H7 (cell line): Measurements from ENCODE around the gene NAA10. TPM values are rescaled to one million over a fixed set of nuclear protein-coding genes. Genes with fewer than 3 reads are reported as not detected.

ENCODE experiments used
- DNase-seq: peaks from one replicate; pipeline ENCODE4 v3.0.0; 2012
- H3K27me3 ChIP-seq: 2 replicates; pipeline ENCODE4 v1.6.0; 2011; ENCODE audit warnings: mild to moderate bottlenecking, low read length; ENCODE audit not compliant: control insufficient read depth, insufficient read depth
- H3K36me3 ChIP-seq: replicated peaks from 2 replicates; pipeline ENCODE4 v1.5.1; 2011; ENCODE audit warnings: low read length; ENCODE audit not compliant: control insufficient read depth, insufficient read depth
- H3K4me3 ChIP-seq: 2 replicates; pipeline ENCODE4 v1.5.1; 2011; ENCODE audit warnings: low read depth, mild to moderate bottlenecking, control low read depth, low read length, moderate library complexity; ENCODE audit not compliant: insufficient read depth
- total RNA-seq: library from RNA; depleted of rRNA; stranded (reverse); fragments of >200 nt; shearing (Covaris generic); gene quantifications from 2 replicates; pipeline ENCODE4 v1.2.3, GENCODE V29; 2014

The NAA10 gene
- total RNA-seq, 1 experiment from 2014 or later = 97.4 TPM

GRCh38 chrX:153958605-153959004 lies 23.8 kb upstream of the NAA10 start:
- Histone ChIP-seq H3K4me3 (no peak overlapping the region), H3K27me3 (no peaks in the 10 kb centered on the region), H3K36me3 (peaks cover 57% of the 10 kb centered on the region)
- DNase-seq = no peak

- no peak overlapping the region for H3K4me3 ChIP-seq
- DNase-seq = no peak
- H3K36me3 ChIP-seq = peaks cover 62% of the 10 kb centered on the region
- H3K27me3 ChIP-seq = no peaks in the 10 kb centered on the region
These were observed 22.4 kb upstream of the NAA10 start for GRCh38 chrX:153957224-153957623.

- no peak for DNase-seq
- Histone ChIP-seq H3K4me3 (no peak overlapping the region), H3K27me3 (no peaks in the 10 kb centered on the region), H3K36me3 (peaks cover 56% of the 10 kb centered on the region)
These were observed 21.4 kb upstream of the NAA10 start for GRCh38 chrX:153956044-153956907.

- Histone ChIP-seq H3K36me3 (peaks cover 65% of the 10 kb centered on the region), H3K27me3 (no peaks in the 10 kb centered on the region), H3K4me3 (no peak overlapping the region)
- DNase-seq = no peak
These were observed 20.4 kb upstream of the NAA10 start for GRCh38 chrX:153955228-153955732.

- Histone ChIP-seq H3K36me3 (peaks cover 61% of the 10 kb centered on the region), H3K4me3 (no peak overlapping the region), H3K27me3 (no peaks in the 10 kb centered on the region)
- DNase-seq = no peak
These were observed 19.9 kb upstream of the NAA10 start for GRCh38 chrX:153954558-153955227.

- peaks cover 57% of the 10 kb centered on the region for H3K36me3 ChIP-seq
- no peak overlapping the region for H3K4me3 ChIP-seq
- H3K27me3 ChIP-seq = no peaks in the 10 kb centered on the region
- peak; percentile 78 for DNase-seq
These were observed 19.2 kb upstream of the NAA10 start for GRCh38 chrX:153953892-153954557.

- peak; percentile 98 for DNase-seq
- no peak overlapping the region for H3K4me3 ChIP-seq
- H3K36me3 ChIP-seq = peaks cover 51% of the 10 kb centered on the region
- no peaks in the 10 kb centered on the region for H3K27me3 ChIP-seq
These were observed 18.5 kb upstream of the NAA10 start for GRCh38 chrX:153953342-153953830.

- no peaks in the 10 kb centered on the region for H3K27me3 ChIP-seq
- peaks cover 45% of the 10 kb centered on the region for H3K36me3 ChIP-seq
- H3K4me3 ChIP-seq = no peak overlapping the region
- DNase-seq = no peak
These were observed 17.7 kb upstream of the NAA10 start for GRCh38 chrX:153952373-153953026.

GRCh38 chrX:153951683-153952372 lies 17.0 kb upstream of the NAA10 start:
- H3K36me3 ChIP-seq = peaks cover 39% of the 10 kb centered on the region
- no peak for DNase-seq
- no peak overlapping the region for H3K4me3 ChIP-seq
- H3K27me3 ChIP-seq = no peaks in the 10 kb centered on the region

GRCh38 chrX:153950127-153950526 lies 15.3 kb upstream of the NAA10 start:
- H3K4me3 ChIP-seq = no peak overlapping the region
- no peak for DNase-seq
- peaks cover 27% of the 10 kb centered on the region for H3K36me3 ChIP-seq
- H3K27me3 ChIP-seq = no peaks in the 10 kb centered on the region

GRCh38 chrX:153948847-153949805 lies 14.3 kb upstream of the NAA10 start:
- peaks cover 23% of the 10 kb centered on the region for H3K36me3 ChIP-seq
- DNase-seq = peak; percentile 82
- no peaks in the 10 kb centered on the region for H3K27me3 ChIP-seq
- H3K4me3 ChIP-seq = no peak overlapping the region

- H3K4me3 ChIP-seq = no peak overlapping the region
- H3K27me3 ChIP-seq = no peaks in the 10 kb centered on the region
- DNase-seq = peak; percentile 65
These were observed 13.2 kb upstream of the NAA10 start for GRCh38 chrX:153948002-153948466.

More at GRCh38 chrX:153948002-153948466, 13.2 kb upstream of the NAA10 start:
- peaks cover 21% of the 10 kb centered on the region for H3K36me3 ChIP-seq
